Muscle layer of duodenum (tissue), 2 donors: ENCODE measurements around the gene PPOX.

Experiments used
- H3K27ac ChIP-seq: one replicate; pipeline ENCODE4 v1.7.0; 2013; ENCODE audit warnings: mild to moderate bottlenecking, low read length
- H3K27me3 ChIP-seq: one replicate; pipeline ENCODE4 v1.7.0; 2013; ENCODE audit warnings: low read depth, mild to moderate bottlenecking, control low read depth, low read length
- H3K36me3 ChIP-seq, 2 donors: one replicate each; pipeline ENCODE4 v1.7.0; 2013; ENCODE audit warnings: low read length in 2 of 2, control low read depth in 1 of 2, mild to moderate bottlenecking in 1 of 2; ENCODE audit not compliant: insufficient read depth in 2 of 2, control insufficient read depth in 1 of 2
- H3K4me1 ChIP-seq, 2 donors: one replicate each; pipeline ENCODE4 v1.7.0; 2013; ENCODE audit warnings: low read length in 2 of 2, mild to moderate bottlenecking in 2 of 2, control low read depth in 1 of 2, moderate library complexity in 1 of 2; ENCODE audit not compliant: insufficient read depth in 2 of 2, control insufficient read depth in 1 of 2
- H3K4me3 ChIP-seq, 2 donors: one replicate each; pipeline ENCODE4 v1.7.0; 2013; ENCODE audit warnings: low read length in 2 of 2, low read depth in 1 of 2, mild to moderate bottlenecking in 1 of 2
- H3K9me3 ChIP-seq, 2 donors: one replicate each; pipeline ENCODE4 v1.7.0; 2013; ENCODE audit warnings: low read length in 2 of 2, control low read depth in 1 of 2, mild to moderate bottlenecking in 1 of 2; ENCODE audit not compliant: control insufficient read depth in 1 of 2
- donor health status: healthy.

Gene PPOX

GRCh38 chr1:161131523-161132409, 34.5 kb upstream of the PPOX start:
- Histone ChIP-seq H3K4me3 (peak overlapping the region; percentile 86), H3K27ac (peak overlapping the region; percentile 95), H3K9me3 (no peaks in the 10 kb centered on the region), H3K4me1 (peaks cover 10 to 61% of the 10 kb centered on the region in 2 donors), H3K27me3 (no peaks in the 10 kb centered on the region), H3K36me3 (peaks cover 22 to 36% of the 10 kb centered on the region in 2 donors)

DNA sequence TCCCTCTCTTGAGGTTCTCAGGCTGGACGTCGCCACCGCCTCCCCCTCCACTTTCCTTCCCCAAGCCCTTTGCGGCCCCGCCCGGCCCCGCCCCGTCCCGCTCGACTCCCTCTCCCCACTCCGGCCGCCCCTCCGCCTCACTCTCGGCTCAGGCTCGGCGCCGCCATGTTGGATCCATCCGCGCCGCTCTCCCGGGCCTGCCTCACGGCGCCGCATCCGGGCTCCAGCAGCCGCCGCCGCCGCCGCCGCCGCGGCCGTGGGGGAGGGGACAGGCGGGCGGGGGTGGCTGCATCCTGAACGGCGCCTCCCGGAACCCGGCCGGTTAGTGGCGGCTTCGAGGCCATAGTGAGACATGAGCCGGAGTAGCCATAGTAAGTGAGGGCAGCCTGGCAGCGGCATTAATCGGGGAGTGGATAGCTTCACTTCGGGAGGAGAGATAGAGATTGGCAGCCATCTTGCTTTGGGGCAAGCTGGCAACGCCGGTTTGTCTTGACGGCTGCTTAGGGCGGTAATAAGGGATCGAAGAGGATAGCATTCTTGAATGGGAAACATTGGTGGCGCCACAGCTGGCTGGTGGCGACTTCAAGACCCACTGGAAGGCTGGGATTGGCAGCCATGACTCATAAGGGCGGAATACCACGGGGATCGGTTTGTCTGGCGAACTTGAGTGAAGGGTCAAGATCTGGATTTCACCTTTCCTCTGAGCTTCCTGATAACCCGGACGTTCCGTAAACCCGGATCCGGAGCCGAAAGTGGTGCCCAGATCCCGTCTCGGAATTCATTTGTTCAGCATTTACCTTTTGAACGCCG, 33.6 kb upstream of the PPOX start, which contains the start of gene DEDD:
Gene DEDD, minus strand, starts transcription at position 258 of the 810 bp plus-strand sequence. CDS start 8,205 bp downstream, outside the sequence.
- Histone ChIP-seq H3K27ac (peak within 1 kb of the TSS; percentile 99), H3K4me1 (peaks cover 10 to 58% of the 10 kb centered on the region in 2 donors), H3K4me3 (peak within 1 kb of the TSS; percentile 86 to 98), H3K9me3 (no peaks in the 10 kb centered on the region), H3K27me3 (no peaks in the 10 kb centered on the region), H3K36me3 (peaks cover 18 to 32% of the 10 kb centered on the region in 2 donors)

- Histone ChIP-seq H3K4me3 (peak overlapping the region; percentile 86 to 98), H3K27ac (peak overlapping the region; percentile 99), H3K36me3 (peaks cover 13 to 26% of the 10 kb centered on the region in 2 donors), H3K4me1 (peaks cover 10 to 58% of the 10 kb centered on the region in 2 donors), H3K27me3 (no peaks in the 10 kb centered on the region), H3K9me3 (no peaks in the 10 kb centered on the region)
Observed at GRCh38 chr1:161133220-161133740, 32.9 kb upstream of the PPOX start.

- Histone ChIP-seq H3K27ac (no peak overlapping the region), H3K4me1 (peaks cover 0 to 26% of the 10 kb centered on the region in 2 donors), H3K9me3 (no peaks in the 10 kb centered on the region), H3K4me3 (no peak overlapping the region), H3K36me3 (no peaks in the 10 kb centered on the region), H3K27me3 (no peaks in the 10 kb centered on the region)
Observed at GRCh38 chr1:161137881-161138280, 28.3 kb upstream of the PPOX start.

DNA sequence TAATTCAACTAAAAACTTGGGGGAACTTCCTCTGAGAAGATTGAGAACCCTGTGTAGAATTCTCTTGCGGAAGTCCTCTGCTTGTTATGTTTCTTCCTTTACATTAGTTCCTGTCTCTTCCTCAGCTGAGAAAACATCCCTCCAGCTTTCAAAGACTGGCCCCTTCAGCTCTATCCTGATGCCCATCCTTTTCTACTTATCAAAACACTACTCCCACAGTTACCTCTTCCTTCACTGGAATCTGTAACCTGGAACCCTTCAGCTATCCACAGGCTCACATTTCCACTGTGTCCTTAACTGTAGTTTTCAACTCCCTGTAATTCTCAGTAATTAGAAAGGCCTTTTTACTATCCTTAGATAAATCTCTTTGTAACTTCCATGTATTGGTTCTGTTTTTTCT, 27.8 kb upstream of the PPOX start:
- Histone ChIP-seq H3K4me1 (peaks cover 0 to 24% of the 10 kb centered on the region in 2 donors), H3K36me3 (no peaks in the 10 kb centered on the region), H3K27me3 (no peaks in the 10 kb centered on the region), H3K27ac (no peak overlapping the region), H3K4me3 (no peak overlapping the region), H3K9me3 (no peaks in the 10 kb centered on the region)

DNA sequence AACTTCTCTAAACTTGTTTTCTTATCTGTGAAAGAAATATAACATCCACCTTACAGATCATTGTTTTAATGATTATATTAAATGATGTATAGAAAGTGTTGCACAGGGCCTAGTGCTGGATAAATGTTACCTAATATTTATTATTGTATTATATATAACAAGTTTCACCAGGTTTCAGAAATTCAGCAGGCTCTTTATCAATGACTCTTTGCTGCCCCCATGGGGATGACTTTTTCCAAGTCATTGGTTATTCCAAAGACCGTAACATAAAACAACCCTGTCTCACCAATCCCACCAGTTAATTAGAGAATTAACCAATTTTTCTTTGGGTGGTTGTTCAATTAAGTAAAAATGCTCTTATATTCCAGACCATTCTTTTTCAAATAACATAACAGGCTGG, 26.5 kb upstream of the PPOX start:
- Histone ChIP-seq H3K27me3 (no peaks in the 10 kb centered on the region), H3K36me3 (no peaks in the 10 kb centered on the region), H3K4me1 (peaks cover 0 to 15% of the 10 kb centered on the region in 2 donors), H3K4me3 (no peak overlapping the region), H3K27ac (no peak overlapping the region), H3K9me3 (no peaks in the 10 kb centered on the region)

DNA sequence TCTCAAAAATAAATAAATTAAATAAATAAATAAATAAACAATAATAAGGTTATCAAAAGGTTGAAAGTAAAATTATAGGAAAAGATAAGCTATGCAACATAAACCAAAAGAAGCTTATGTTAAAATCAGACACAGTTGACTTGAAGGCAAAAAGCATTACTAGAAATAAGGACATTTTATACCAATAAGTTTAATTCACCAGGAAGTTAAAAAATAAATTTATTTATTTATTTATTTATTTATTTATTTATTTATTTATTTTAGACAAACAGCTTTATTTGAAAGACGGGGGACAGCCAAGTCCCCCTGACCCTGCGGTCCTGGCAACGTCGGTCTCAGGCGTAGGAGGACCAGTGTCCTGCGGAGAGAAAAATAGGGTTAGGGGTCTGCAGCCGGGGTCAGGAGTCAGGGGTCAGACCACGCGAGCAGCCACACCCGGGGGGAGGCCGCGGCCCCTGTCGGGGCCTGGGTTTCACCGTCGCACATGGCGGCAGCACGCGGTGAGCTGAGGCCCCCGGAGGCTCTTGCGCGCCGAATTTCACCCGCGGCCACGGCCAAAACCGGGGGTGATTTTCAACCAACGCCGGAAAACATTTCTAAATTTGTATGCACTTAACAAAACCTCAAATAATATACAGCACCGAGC, 25.3 kb upstream of the PPOX start:
- Histone ChIP-seq H3K36me3 (no peaks in the 10 kb centered on the region), H3K4me3 (no peak overlapping the region), H3K27me3 (no peaks in the 10 kb centered on the region), H3K27ac (no peak overlapping the region), H3K4me1 (peaks cover 0 to 13% of the 10 kb centered on the region in 2 donors), H3K9me3 (no peaks in the 10 kb centered on the region)

DNA sequence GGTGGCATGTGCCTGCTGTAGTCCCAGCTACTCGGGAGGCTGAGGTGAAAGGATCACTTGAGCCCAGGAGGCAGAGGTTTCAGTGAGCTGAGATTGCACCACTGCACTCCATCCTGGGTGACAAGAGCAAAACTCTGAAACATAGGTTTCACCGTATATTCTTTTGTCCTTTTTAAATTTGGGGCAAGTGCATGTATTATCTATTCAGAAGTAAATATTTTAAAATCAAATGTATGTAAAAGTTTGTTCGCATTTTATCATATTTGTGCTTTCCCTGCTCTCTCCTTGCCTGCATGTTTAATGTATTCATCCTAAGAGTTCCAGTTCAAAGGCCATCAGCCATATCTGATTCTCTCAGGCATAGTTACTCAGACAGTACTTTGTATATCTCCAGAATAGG, 20.4 kb upstream of the PPOX start:
- Histone ChIP-seq H3K4me1 (no peaks in the 10 kb centered on the region), H3K4me3 (no peak overlapping the region), H3K36me3 (no peaks in the 10 kb centered on the region), H3K27me3 (no peaks in the 10 kb centered on the region), H3K27ac (no peak overlapping the region), H3K9me3 (no peaks in the 10 kb centered on the region)

DNA sequence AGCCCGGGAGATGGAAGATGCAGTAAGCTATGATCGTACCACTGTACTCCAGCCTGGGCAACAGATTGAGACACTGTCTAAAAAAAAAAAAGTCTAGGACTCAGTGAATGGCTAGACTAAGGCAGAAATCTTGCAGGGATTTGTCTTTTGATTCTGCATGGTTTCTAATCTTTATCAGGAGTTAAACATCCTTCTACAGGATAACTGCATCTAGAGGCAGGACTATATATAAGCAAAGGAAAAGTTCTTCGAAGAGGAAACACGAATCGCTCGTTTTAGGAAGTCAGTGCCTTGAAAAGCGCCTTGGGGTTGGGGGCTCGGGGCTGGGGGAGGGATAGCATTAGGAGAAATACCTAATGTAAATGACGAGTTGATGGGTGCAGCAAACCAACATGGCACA, 13.1 kb upstream of the PPOX start:
- H3K4me1 ChIP-seq, result peaks cover 0 to 14% of the 10 kb centered on the region in 2 donors
- H3K9me3 ChIP-seq, result no peaks in the 10 kb centered on the region
- H3K4me3 ChIP-seq, result peak overlapping the region; percentile 75 to 99
- no peaks in the 10 kb centered on the region for H3K27me3 ChIP-seq
- peaks cover 10 to 18% of the 10 kb centered on the region in 2 donors for H3K36me3 ChIP-seq
- peak overlapping the region; percentile 99 for H3K27ac ChIP-seq

DNA sequence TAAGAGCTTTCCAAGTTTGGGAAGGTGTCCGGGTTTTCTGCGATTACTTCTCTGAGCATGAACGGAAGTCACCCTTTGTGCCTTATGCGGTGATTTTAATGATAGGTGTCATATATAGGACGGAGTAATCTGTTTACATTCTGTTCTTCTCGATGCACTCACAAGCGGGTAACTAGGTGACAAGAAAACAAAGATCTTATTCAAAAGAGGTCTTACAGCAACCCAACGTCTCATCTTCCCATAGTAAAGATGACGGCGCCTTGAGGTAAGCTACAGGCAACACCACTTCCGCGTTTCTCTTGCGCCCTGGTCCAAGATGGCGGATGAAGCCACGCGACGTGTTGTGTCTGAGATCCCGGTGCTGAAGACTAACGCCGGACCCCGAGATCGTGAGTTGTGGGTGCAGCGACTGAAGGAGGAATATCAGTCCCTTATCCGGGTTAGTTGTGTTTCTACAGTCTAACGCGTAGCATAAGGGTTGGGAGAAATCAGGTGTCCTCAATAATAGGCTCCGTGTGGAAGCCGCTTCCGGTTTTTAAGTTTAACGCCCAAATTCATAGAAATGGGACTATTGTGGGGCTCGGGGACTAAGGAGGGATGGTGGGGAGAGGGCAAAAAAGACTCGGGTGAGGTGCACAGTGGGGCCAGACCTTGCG, 12.4 kb upstream of the PPOX start, which contains the start of gene UFC1:
Gene UFC1, plus strand, starts transcription at position 297 of the 656 bp plus-strand sequence. Its CDS starts 20 bp downstream, at position 317.
- Histone ChIP-seq H3K4me3 (peak within 1 kb of the TSS; percentile 75 to 99), H3K27me3 (no peaks in the 10 kb centered on the region), H3K27ac (peak within 1 kb of the TSS; percentile 99), H3K4me1 (peaks cover 0 to 17% of the 10 kb centered on the region in 2 donors), H3K36me3 (peaks cover 10 to 22% of the 10 kb centered on the region in 2 donors), H3K9me3 (no peaks in the 10 kb centered on the region)
